ENCODE data around the gene DDX49. TPM values are rescaled to one million over a fixed set of nuclear protein-coding genes. Genes with fewer than 3 reads are reported as not detected.

Gene DDX49
- total RNA-seq, 1 donor from 2014 or later: 22.4 TPM

DNA sequence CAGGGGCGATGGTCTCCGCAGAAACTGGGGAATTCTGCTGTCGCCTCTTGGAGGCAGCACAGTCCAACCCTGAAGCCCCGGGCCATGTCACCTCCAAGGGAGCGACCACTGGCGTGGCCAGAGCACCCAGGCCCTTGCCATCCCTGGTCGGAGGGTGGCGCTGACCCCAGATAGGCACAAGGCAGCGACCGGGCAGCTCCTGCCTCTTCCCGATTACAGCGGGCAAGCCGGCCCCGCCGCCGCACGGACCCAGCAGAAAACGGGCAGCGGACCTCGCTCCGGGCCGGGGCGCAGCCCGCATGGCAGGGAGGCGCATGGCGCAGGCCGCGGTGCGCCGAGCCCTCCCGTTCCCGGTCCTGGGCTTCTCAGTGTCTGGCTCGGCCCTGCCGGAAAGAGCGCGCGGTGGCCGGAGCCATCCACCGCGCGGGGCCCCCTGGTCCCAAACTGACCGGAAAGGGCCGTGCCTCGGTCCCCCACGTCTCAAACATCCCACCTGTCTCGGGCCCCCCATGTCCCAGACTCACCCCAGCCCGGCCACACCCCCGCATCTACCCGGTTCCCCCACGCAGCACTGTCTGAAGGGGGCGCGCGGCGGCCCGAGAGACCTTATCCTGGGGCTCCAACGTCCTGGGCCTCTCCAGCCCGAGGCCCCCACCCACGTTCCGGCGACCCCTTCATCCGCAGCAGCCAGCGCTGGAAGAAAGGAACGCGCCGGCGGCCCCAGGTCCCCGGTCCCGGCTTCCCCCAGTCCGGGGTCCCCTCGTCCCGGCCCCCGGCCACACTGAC is 24.3 kb upstream of the DDX49 start:
- TF ChIP-seq, protein P1, sequence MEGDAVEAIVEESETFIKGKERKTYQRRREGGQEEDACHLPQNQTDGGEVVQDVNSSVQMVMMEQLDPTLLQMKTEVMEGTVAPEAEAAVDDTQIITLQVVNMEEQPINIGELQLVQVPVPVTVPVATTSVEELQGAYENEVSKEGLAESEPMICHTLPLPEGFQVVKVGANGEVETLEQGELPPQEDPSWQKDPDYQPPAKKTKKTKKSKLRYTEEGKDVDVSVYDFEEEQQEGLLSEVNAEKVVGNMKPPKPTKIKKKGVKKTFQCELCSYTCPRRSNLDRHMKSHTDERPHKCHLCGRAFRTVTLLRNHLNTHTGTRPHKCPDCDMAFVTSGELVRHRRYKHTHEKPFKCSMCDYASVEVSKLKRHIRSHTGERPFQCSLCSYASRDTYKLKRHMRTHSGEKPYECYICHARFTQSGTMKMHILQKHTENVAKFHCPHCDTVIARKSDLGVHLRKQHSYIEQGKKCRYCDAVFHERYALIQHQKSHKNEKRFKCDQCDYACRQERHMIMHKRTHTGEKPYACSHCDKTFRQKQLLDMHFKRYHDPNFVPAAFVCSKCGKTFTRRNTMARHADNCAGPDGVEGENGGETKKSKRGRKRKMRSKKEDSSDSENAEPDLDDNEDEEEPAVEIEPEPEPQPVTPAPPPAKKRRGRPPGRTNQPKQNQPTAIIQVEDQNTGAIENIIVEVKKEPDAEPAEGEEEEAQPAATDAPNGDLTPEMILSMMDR (IDR thresholded peaks at IDR 0.05; ENCODE audit: borderline replicate concordance): peak; percentile 39
- no peak for DNase-seq
- peaks cover 49% of the 10 kb centered on the region for H3K27me3 ChIP-seq (ENCODE audit: low read depth)
- H3K36me3 ChIP-seq: peaks cover 13% of the 10 kb centered on the region
- no peak overlapping the region for H3K27ac ChIP-seq (replicated peaks)
- H3K4me1 ChIP-seq: peaks cover 24% of the 10 kb centered on the region
- H3K9me3 ChIP-seq (replicated peaks): no peaks in the 10 kb centered on the region
- intact Hi-C loops (cut with micrococcal nuclease): no loop called here
- peak overlapping the region; percentile 65 for H3K4me3 ChIP-seq

DNA sequence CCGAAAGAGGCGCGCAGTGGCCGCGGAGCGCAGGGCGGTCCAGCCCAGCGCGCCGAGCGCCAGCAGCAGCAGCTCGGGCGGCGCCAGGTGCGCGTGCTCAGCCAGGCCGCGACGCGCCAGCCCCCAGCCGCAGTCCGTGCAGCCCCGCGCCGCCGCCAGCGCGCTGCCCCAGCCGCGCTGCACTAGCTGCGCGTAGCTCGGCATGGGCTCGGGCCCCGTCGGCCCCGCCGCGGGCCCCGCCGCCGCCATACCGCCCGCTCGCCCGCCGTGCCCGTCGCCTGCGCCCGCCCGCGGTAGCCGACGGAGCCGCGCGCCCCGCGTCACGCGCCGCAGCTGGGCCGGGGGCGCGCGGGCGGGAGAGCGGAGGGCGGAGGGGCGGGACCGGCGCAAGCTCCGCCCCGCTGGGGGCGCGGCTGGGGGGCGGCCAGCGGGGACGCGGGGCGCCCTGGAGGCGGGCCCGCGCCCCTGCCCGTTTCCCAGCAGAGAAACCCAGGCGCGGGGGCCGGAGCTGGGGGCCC is 23.6 kb upstream of the DDX49 start, which contains the start of gene CERS1:
Gene CERS1, minus strand, starts transcription at position 335 of the 518 bp plus-strand sequence. Its CDS starts 86 bp downstream, at position 249.
- peak within 1 kb of the TSS; percentile 65 for H3K4me3 ChIP-seq
- H3K36me3 ChIP-seq: peaks cover 19% of the 10 kb centered on the region
- DNase-seq: no peak
- TF ChIP-seq, protein P1 (IDR thresholded peaks at IDR 0.05; ENCODE audit: borderline replicate concordance): no peak
- peaks cover 24% of the 10 kb centered on the region for H3K4me1 ChIP-seq
- H3K9me3 ChIP-seq (replicated peaks): no peaks in the 10 kb centered on the region
- no peak within 1 kb of the TSS for H3K27ac ChIP-seq (replicated peaks)
- intact Hi-C loops (cut with micrococcal nuclease): no loop called here
- H3K27me3 ChIP-seq (ENCODE audit: low read depth): peaks cover 49% of the 10 kb centered on the region

DNA sequence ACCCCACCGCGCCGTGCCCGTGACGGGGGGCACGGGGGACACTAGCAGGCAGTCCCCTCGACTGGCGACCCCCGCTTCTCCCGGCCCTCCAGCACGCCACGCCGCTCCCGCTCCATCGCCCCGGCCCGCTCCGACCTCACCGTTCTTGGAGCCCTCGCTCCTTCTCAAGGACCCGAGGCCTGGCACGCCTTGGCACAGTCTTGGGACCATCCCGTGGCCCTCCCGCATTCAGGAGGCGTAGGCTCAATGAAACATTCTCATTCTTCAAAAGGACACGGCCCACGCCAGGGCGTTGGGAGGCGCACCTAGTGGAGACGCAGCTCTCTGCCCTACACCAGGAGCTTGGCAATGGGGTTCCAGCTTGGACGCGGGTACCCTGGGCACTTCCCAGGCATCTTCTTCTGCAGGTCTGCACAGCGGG is 23.1 kb upstream of the DDX49 start:
- intact Hi-C loops (cut with micrococcal nuclease): no loop called here
- H3K9me3 ChIP-seq (replicated peaks): no peaks in the 10 kb centered on the region
- no peak for DNase-seq
- no peak overlapping the region for H3K27ac ChIP-seq (replicated peaks)
- H3K4me1 ChIP-seq: peaks cover 24% of the 10 kb centered on the region
- H3K4me3 ChIP-seq: peak overlapping the region; percentile 30
- peaks cover 49% of the 10 kb centered on the region for H3K27me3 ChIP-seq (ENCODE audit: low read depth)
- peaks cover 25% of the 10 kb centered on the region for H3K36me3 ChIP-seq
- TF ChIP-seq, protein P1 (IDR thresholded peaks at IDR 0.05; ENCODE audit: borderline replicate concordance): no peak

DNA sequence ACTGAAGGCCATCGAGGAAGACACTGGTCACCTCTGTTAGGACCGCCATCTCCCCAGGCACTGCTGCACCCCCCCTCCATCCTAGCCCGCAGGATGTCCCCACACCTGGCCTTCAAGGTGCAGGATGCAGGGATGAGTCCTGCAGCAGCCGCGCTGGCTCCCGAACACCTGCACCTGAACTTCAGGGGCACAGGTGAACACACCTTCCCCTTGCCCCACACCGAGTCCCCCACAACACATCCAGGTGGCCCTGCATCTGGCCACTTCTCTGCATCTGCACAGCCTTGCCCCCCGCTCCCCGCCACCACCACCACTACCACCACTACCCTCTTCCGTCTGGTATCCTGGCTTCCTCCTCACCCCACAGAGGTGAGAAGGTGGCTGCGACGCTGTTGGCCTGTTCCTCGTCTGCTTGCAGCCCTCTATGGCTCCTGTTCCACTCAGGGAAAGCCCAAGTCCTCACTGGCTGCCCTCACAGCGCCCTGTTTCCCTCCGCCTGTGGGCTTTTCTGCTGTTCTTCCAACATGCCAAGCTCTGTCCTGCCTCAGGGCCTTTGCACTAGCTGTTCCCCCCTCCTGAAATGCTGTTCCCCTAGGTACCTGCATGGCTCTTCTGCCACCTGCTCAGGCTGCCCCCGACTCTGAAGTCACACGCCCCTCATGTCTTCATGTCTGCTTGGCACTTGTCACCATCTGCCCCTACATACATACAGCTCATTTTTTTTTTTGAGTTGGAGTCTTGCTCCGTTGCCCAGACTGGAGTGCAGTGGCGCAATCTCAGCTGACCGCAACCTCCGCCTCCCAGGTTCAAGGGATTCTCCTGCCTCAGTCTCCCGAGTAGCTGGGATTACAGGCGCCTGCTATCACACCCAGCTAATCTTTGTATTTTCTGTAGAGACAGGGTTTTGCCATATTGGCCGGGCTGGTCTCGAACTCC is 22.2 kb upstream of the DDX49 start:
- H3K36me3 ChIP-seq: peaks cover 28% of the 10 kb centered on the region
- H3K4me1 ChIP-seq: peaks cover 24% of the 10 kb centered on the region
- H3K27ac ChIP-seq (replicated peaks): no peak overlapping the region
- DNase-seq: no peak
- intact Hi-C loops (cut with micrococcal nuclease): no loop called here
- no peak overlapping the region for H3K4me3 ChIP-seq
- no peaks in the 10 kb centered on the region for H3K9me3 ChIP-seq (replicated peaks)
- peaks cover 48% of the 10 kb centered on the region for H3K27me3 ChIP-seq (ENCODE audit: low read depth)
- TF ChIP-seq, protein P1 (IDR thresholded peaks at IDR 0.05; ENCODE audit: borderline replicate concordance): no peak

DNA sequence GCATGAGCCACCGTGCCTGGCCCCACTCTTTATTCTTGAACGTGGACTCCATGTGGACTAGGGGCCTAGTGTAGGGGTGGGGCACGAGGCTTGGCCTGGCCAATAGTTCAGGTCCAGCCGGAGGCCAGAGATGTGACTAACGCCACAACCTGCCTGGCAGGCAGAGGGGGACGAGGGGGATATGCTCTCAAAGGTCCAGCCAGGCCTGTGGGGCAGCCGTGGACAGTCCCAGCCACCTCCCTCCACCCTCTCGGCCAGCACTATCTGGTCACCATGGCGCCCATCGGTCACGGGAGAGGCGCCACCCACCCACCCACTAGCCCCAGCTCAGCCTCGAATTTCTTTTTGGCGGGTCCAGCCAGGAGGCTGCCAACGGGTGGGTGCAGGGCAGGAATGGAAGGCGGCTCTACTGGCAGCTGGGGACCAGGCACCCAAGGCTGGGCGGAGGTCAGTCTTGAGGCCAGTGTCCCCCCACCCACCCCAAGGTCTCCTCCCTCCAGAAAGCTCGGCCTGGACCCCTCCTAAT is 21.4 kb upstream of the DDX49 start:
- no peak overlapping the region for H3K27ac ChIP-seq (replicated peaks)
- intact Hi-C loops (cut with micrococcal nuclease): no loop called here

More for the DNA sequence above, 21.4 kb upstream of the DDX49 start:
- H3K36me3 ChIP-seq: peaks cover 28% of the 10 kb centered on the region
- no peaks in the 10 kb centered on the region for H3K9me3 ChIP-seq (replicated peaks)
- TF ChIP-seq, protein P1 (IDR thresholded peaks at IDR 0.05; ENCODE audit: borderline replicate concordance): no peak
- DNase-seq: no peak
- no peak overlapping the region for H3K4me3 ChIP-seq
- peaks cover 40% of the 10 kb centered on the region for H3K27me3 ChIP-seq (ENCODE audit: low read depth)
- H3K4me1 ChIP-seq: peaks cover 24% of the 10 kb centered on the region
